ENCODE data around the gene WDSUB1. TPM values are rescaled to one million over a fixed set of nuclear protein-coding genes. Genes with fewer than 3 reads are reported as not detected.

The WDSUB1 gene
- total RNA-seq, 1 experiment from 2014 or later = 5.1 TPM

- no peak for DNase-seq (ENCODE audit: low spot score)
Measured at GRCh38 chr2:159267921-159268320, 18.6 kb downstream of the WDSUB1 start.

GRCh38 chr2:159266554-159266953 is 19.9 kb downstream of the WDSUB1 start:
- DNase-seq (ENCODE audit: low spot score) = no peak

GRCh38 chr2:159265171-159265576 is 21.3 kb downstream of the WDSUB1 start:
- DNase-seq (ENCODE audit: low spot score) = no peak

GRCh38 chr2:159262904-159263303 is 23.6 kb downstream of the WDSUB1 start:
- no peak for DNase-seq (ENCODE audit: low spot score)

GRCh38 chr2:159262226-159262625 is 24.3 kb downstream of the WDSUB1 start:
- DNase-seq (ENCODE audit: low spot score) = no peak

- DNase-seq (ENCODE audit: low spot score) = no peak
Measured at GRCh38 chr2:159256159-159256558, 30.3 kb downstream of the WDSUB1 start.

GRCh38 chr2:159252905-159253304 is 33.6 kb downstream of the WDSUB1 start:
- DNase-seq (ENCODE audit: low spot score) = no peak

- no peak for DNase-seq (ENCODE audit: low spot score)
Measured at GRCh38 chr2:159251296-159252173, 35.0 kb downstream of the WDSUB1 start.

- peak; percentile 72 for DNase-seq (ENCODE audit: low spot score)
Measured at GRCh38 chr2:159249990-159250715, 36.4 kb downstream of the WDSUB1 start.

GRCh38 chr2:159246325-159246988 is 40.0 kb downstream of the WDSUB1 start:
- DNase-seq (ENCODE audit: low spot score) = no peak

GRCh38 chr2:159243529-159243928 is 43.0 kb downstream of the WDSUB1 start:
- DNase-seq (ENCODE audit: low spot score) = no peak

- DNase-seq (ENCODE audit: low spot score) = no peak
Measured at GRCh38 chr2:159234868-159235267, 51.6 kb downstream of the WDSUB1 start.

GRCh38 chr2:159232456-159233170 is 53.9 kb downstream of the WDSUB1 start:
- no peak for DNase-seq (ENCODE audit: low spot score)

- DNase-seq (ENCODE audit: low spot score) = no peak
Measured at GRCh38 chr2:159230145-159230877, 56.2 kb downstream of the WDSUB1 start.

GRCh38 chr2:159229476-159230144 is 56.9 kb downstream of the WDSUB1 start:
- no peak for DNase-seq (ENCODE audit: low spot score)

GRCh38 chr2:159228081-159228581 is 58.4 kb downstream of the WDSUB1 start:
- no peak for DNase-seq (ENCODE audit: low spot score)

GRCh38 chr2:159227467-159227866 is 59.0 kb downstream of the WDSUB1 start:
- no peak for DNase-seq (ENCODE audit: low spot score)

GRCh38 chr2:159226608-159227385 is 59.7 kb downstream of the WDSUB1 start:
- no peak for DNase-seq (ENCODE audit: low spot score)

- peak; percentile 42 for DNase-seq (ENCODE audit: low spot score)
Measured at GRCh38 chr2:159226059-159226461, 60.4 kb downstream of the WDSUB1 start.
